ENCODE data around the gene IGFBP4. TPM values are rescaled to one million over a fixed set of nuclear protein-coding genes. Genes with fewer than 3 reads are reported as not detected.

Gene IGFBP4
- total and polyA plus RNA-seq, 8 donors = 30.2 to 190 (median 65.9) TPM

GRCh38 chr17:40419559-40420331, 23.5 kb upstream of the IGFBP4 start:
- Histone ChIP-seq H3K36me3 (no peaks in the 10 kb centered on the region), H3K27ac (no peak overlapping the region), H3K4me1 (peaks cover 0 to 11% (median 0%) of the 10 kb centered on the region in 3 donors), H3K9me3 (no peaks in the 10 kb centered on the region), H3K4me3 (no peak overlapping the region), H3K27me3 (no peaks in the 10 kb centered on the region)
- FAIRE-seq (no peak), ATAC-seq (no peak), DNase-seq (no peak)
- intact Hi-C loops (cut with DNase I) = loop anchor here in 2 of 3 donors (10.0 kb wide), 2 partner anchors 55 to 115 kb away; partner anchors contain the start of genes RARA (in 2 of the 2) and GJD3 (in 1 of the 2)
- no peak for TF ChIP-seq CTCF (IDR thresholded peaks at IDR 0.05)
- WGBS, 2 donors = 53 to 55% methylated on average over 11 of the region's 11 CpGs

- intact Hi-C loops (cut with DNase I) = no loop called here
- Histone ChIP-seq H3K9me3 (no peaks in the 10 kb centered on the region), H3K27me3 (no peaks in the 10 kb centered on the region), H3K4me1 (peaks cover 0 to 5% (median 0%) of the 10 kb centered on the region in 3 donors), H3K27ac (no peak overlapping the region), H3K4me3 (no peak overlapping the region), H3K36me3 (no peaks in the 10 kb centered on the region)
- no peak for ATAC-seq
- WGBS, 2 donors = 63 to 64% methylated on average over 3 of the region's 3 CpGs
- no peak for DNase-seq
- no peak for TF ChIP-seq CTCF (IDR thresholded peaks at IDR 0.05)
- FAIRE-seq = no peak
Measured at GRCh38 chr17:40422990-40423633, 20.1 kb upstream of the IGFBP4 start.

GRCh38 chr17:40425741-40426140, 17.5 kb upstream of the IGFBP4 start:
- Histone ChIP-seq H3K27ac (no peak overlapping the region), H3K36me3 (no peaks in the 10 kb centered on the region), H3K4me1 (no peaks in the 10 kb centered on the region), H3K4me3 (no peak overlapping the region), H3K27me3 (no peaks in the 10 kb centered on the region), H3K9me3 (no peaks in the 10 kb centered on the region)
- no peak for ATAC-seq
- no peak for TF ChIP-seq CTCF (IDR thresholded peaks at IDR 0.05)
- no peak for FAIRE-seq
- DNase-seq = no peak
- 54 to 57% methylated on average over 4 of the region's 4 CpGs for WGBS, 2 donors
- intact Hi-C loops (cut with DNase I) = no loop called here

- no peak for TF ChIP-seq CTCF (IDR thresholded peaks at IDR 0.05)
- Histone ChIP-seq H3K27ac (no peak overlapping the region), H3K36me3 (no peaks in the 10 kb centered on the region), H3K27me3 (no peaks in the 10 kb centered on the region), H3K4me3 (no peak overlapping the region), H3K9me3 (no peaks in the 10 kb centered on the region), H3K4me1 (no peaks in the 10 kb centered on the region)
- FAIRE-seq (no peak), DNase-seq (no peak), ATAC-seq (no peak)
- intact Hi-C loops (cut with DNase I) = no loop called here
Measured at GRCh38 chr17:40427002-40427491, 16.2 kb upstream of the IGFBP4 start.

All from pancreas (tissue), 10 donors.